Measurements from ENCODE around the gene USF2.

Gene USF2

GRCh38 chr19:35224681-35225571 lies 43.8 kb upstream of the USF2 start:
- DNase-seq, result no peak
- H3K9ac ChIP-seq (ENCODE audit: low read length), result no peak overlapping the region
- no peak overlapping the region for H2BK12ac ChIP-seq (ENCODE audit: low read length in 2 of 2)
- H3K4ac ChIP-seq (ENCODE audit: low read depth in 1 of 2, low read length in 2 of 2), result no peak overlapping the region
- H3K23ac ChIP-seq (ENCODE audit: low read length in 2 of 2), result no peak overlapping the region
- H3K4me2 ChIP-seq (ENCODE audit: low read length, poor library complexity, severe bottlenecking), result no peak overlapping the region
- no peak overlapping the region for H3K14ac ChIP-seq (ENCODE audit: low read length in 2 of 2)
- no peak overlapping the region for H2BK5ac ChIP-seq (ENCODE audit: low read depth, low read length, poor library complexity, severe bottlenecking)
- no peaks in the 10 kb centered on the region for H3K79me1 ChIP-seq (replicated peaks; ENCODE audit: low read length, poor library complexity, severe bottlenecking)
- H2BK15ac ChIP-seq (ENCODE audit: low read depth, poor library complexity, severe bottlenecking), result no peak overlapping the region
- H4K91ac ChIP-seq (ENCODE audit: low read length), result no peak overlapping the region
- no peak overlapping the region for H2BK120ac ChIP-seq (ENCODE audit: low read depth, low read length)
- no peak overlapping the region for H3K27ac ChIP-seq (ENCODE audit: low read length, poor library complexity, severe bottlenecking)
- whole genome bisulfite sequencing, result 73% methylated on average over 40 of the region's 41 CpGs
- H3K36me3 ChIP-seq (ENCODE audit: control insufficient read depth in 1 of 2, insufficient read depth in 2 of 2, low read depth in 1 of 2, low read length in 2 of 2), result no peaks in the 10 kb centered on the region
- H2AK5ac ChIP-seq (ENCODE audit: low read length, severe bottlenecking), result no peak overlapping the region
- H3K9me3 ChIP-seq (ENCODE audit: control insufficient read depth, low read length), result peaks cover 11% of the 10 kb centered on the region
- H3K27me3 ChIP-seq (ENCODE audit: control insufficient read depth in 1 of 2, insufficient read depth in 1 of 2, low read length in 2 of 2), result peaks cover 11 to 27% of the 10 kb centered on the region in 2 experiments
- no peak overlapping the region for H2AFZ ChIP-seq (ENCODE audit: low read depth, low read length)
- no peak overlapping the region for H3K18ac ChIP-seq (ENCODE audit: low read depth in 1 of 2, low read length in 2 of 2)
- no peaks in the 10 kb centered on the region for H3K4me1 ChIP-seq (ENCODE audit: control insufficient read depth, insufficient read depth, low read depth, low read length)
- no peak overlapping the region for H4K8ac ChIP-seq (ENCODE audit: low read length)
- peak overlapping the region in 1 of 2 experiments; percentile 6 for H3K4me3 ChIP-seq (ENCODE audit: insufficient read depth in 1 of 2, low read depth in 1 of 2, low read length in 2 of 2)

GRCh38 chr19:35225951-35226350 lies 42.8 kb upstream of the USF2 start:
- Histone ChIP-seq H3K14ac (ENCODE audit: low read length in 2 of 2) (no peak overlapping the region), H3K18ac (ENCODE audit: low read depth in 1 of 2, low read length in 2 of 2) (no peak overlapping the region), H3K9me3 (ENCODE audit: control insufficient read depth, low read length) (peaks cover 11% of the 10 kb centered on the region), H2BK5ac (ENCODE audit: low read depth, low read length, poor library complexity, severe bottlenecking) (no peak overlapping the region), H3K23ac (ENCODE audit: low read length in 2 of 2) (no peak overlapping the region), H3K4ac (ENCODE audit: low read depth in 1 of 2, low read length in 2 of 2) (no peak overlapping the region), H2BK120ac (ENCODE audit: low read depth, low read length) (no peak overlapping the region), H2AFZ (ENCODE audit: low read depth, low read length) (no peak overlapping the region), H3K79me1 (replicated peaks; ENCODE audit: low read length, poor library complexity, severe bottlenecking) (no peaks in the 10 kb centered on the region), H2BK15ac (ENCODE audit: low read depth, poor library complexity, severe bottlenecking) (no peak overlapping the region), H3K4me1 (ENCODE audit: control insufficient read depth, insufficient read depth, low read depth, low read length) (no peaks in the 10 kb centered on the region), H4K8ac (ENCODE audit: low read length) (no peak overlapping the region), H3K9ac (ENCODE audit: low read length) (no peak overlapping the region), H4K91ac (ENCODE audit: low read length) (no peak overlapping the region), H3K27me3 (ENCODE audit: control insufficient read depth in 1 of 2, insufficient read depth in 1 of 2, low read length in 2 of 2) (peaks cover 11 to 32% of the 10 kb centered on the region in 2 experiments), H3K4me3 (ENCODE audit: insufficient read depth in 1 of 2, low read depth in 1 of 2, low read length in 2 of 2) (no peak overlapping the region), H3K4me2 (ENCODE audit: low read length, poor library complexity, severe bottlenecking) (no peak overlapping the region), H3K27ac (ENCODE audit: low read length, poor library complexity, severe bottlenecking) (no peak overlapping the region), H3K36me3 (ENCODE audit: control insufficient read depth in 1 of 2, insufficient read depth in 2 of 2, low read depth in 1 of 2, low read length in 2 of 2) (no peaks in the 10 kb centered on the region), H2BK12ac (ENCODE audit: low read length in 2 of 2) (no peak overlapping the region), H2AK5ac (ENCODE audit: low read length, severe bottlenecking) (no peak overlapping the region)
- DNase-seq, result no peak
- WGBS, result 88% methylated on average over 5 of the region's 6 CpGs

GRCh38 chr19:35226748-35227147 lies 42.0 kb upstream of the USF2 start:
- H3K27ac ChIP-seq (ENCODE audit: low read length, poor library complexity, severe bottlenecking), result no peak overlapping the region
- H3K18ac ChIP-seq (ENCODE audit: low read depth in 1 of 2, low read length in 2 of 2), result no peak overlapping the region
- no peaks in the 10 kb centered on the region for H3K36me3 ChIP-seq (ENCODE audit: control insufficient read depth in 1 of 2, insufficient read depth in 2 of 2, low read depth in 1 of 2, low read length in 2 of 2)
- DNase-seq, result no peak
- H3K9me3 ChIP-seq (ENCODE audit: control insufficient read depth, low read length), result peaks cover 11% of the 10 kb centered on the region
- H3K9ac ChIP-seq (ENCODE audit: low read length), result no peak overlapping the region
- H3K4ac ChIP-seq (ENCODE audit: low read depth in 1 of 2, low read length in 2 of 2), result no peak overlapping the region
- no peak overlapping the region for H2AFZ ChIP-seq (ENCODE audit: low read depth, low read length)
- H2BK12ac ChIP-seq (ENCODE audit: low read length in 2 of 2), result no peak overlapping the region
- no peaks in the 10 kb centered on the region for H3K4me1 ChIP-seq (ENCODE audit: control insufficient read depth, insufficient read depth, low read depth, low read length)
- no peak overlapping the region for H3K14ac ChIP-seq (ENCODE audit: low read length in 2 of 2)
- H3K23ac ChIP-seq (ENCODE audit: low read length in 2 of 2), result no peak overlapping the region
- H2BK5ac ChIP-seq (ENCODE audit: low read depth, low read length, poor library complexity, severe bottlenecking), result no peak overlapping the region
- WGBS, result 84% methylated on average over 4 of the region's 5 CpGs
- H2AK5ac ChIP-seq (ENCODE audit: low read length, severe bottlenecking), result no peak overlapping the region
- no peak overlapping the region for H2BK120ac ChIP-seq (ENCODE audit: low read depth, low read length)
- H4K8ac ChIP-seq (ENCODE audit: low read length), result no peak overlapping the region
- H4K91ac ChIP-seq (ENCODE audit: low read length), result no peak overlapping the region
- no peak overlapping the region for H2BK15ac ChIP-seq (ENCODE audit: low read depth, poor library complexity, severe bottlenecking)
- H3K4me3 ChIP-seq (ENCODE audit: insufficient read depth in 1 of 2, low read depth in 1 of 2, low read length in 2 of 2), result no peak overlapping the region
- peaks cover 11 to 32% of the 10 kb centered on the region in 2 experiments for H3K27me3 ChIP-seq (ENCODE audit: control insufficient read depth in 1 of 2, insufficient read depth in 1 of 2, low read length in 2 of 2)
- no peak overlapping the region for H3K4me2 ChIP-seq (ENCODE audit: low read length, poor library complexity, severe bottlenecking)
- no peaks in the 10 kb centered on the region for H3K79me1 ChIP-seq (replicated peaks; ENCODE audit: low read length, poor library complexity, severe bottlenecking)

GRCh38 chr19:35228177-35228930 lies 40.4 kb upstream of the USF2 start, which contains the start of gene FAM187B:
FAM187B (minus strand) TSS chr19:35228739; CDS start chr19:35228680, 59 bp downstream.
- peaks cover 1% of the 10 kb centered on the region for H3K9me3 ChIP-seq (ENCODE audit: control insufficient read depth, low read length)
- WGBS, result 90% methylated on average over 14 of the region's 14 CpGs
- H2AK5ac ChIP-seq (ENCODE audit: low read length, severe bottlenecking), result no peak within 1 kb of the TSS

More at GRCh38 chr19:35228177-35228930, 40.4 kb upstream of the USF2 start, which contains the start of gene FAM187B:
- H3K4me3 ChIP-seq (ENCODE audit: insufficient read depth in 1 of 2, low read depth in 1 of 2, low read length in 2 of 2), result no peak within 1 kb of the TSS
- H3K79me1 ChIP-seq (replicated peaks; ENCODE audit: low read length, poor library complexity, severe bottlenecking), result no peaks in the 10 kb centered on the region
- H3K14ac ChIP-seq (ENCODE audit: low read length in 2 of 2), result no peak within 1 kb of the TSS
- no peak within 1 kb of the TSS for H2BK5ac ChIP-seq (ENCODE audit: low read depth, low read length, poor library complexity, severe bottlenecking)
- H2AFZ ChIP-seq (ENCODE audit: low read depth, low read length), result no peak within 1 kb of the TSS
- H4K91ac ChIP-seq (ENCODE audit: low read length), result no peak within 1 kb of the TSS
- H3K4me2 ChIP-seq (ENCODE audit: low read length, poor library complexity, severe bottlenecking), result no peak within 1 kb of the TSS
- H3K27me3 ChIP-seq (ENCODE audit: control insufficient read depth in 1 of 2, insufficient read depth in 1 of 2, low read length in 2 of 2), result peaks cover 11 to 44% of the 10 kb centered on the region in 2 experiments
- H3K4ac ChIP-seq (ENCODE audit: low read depth in 1 of 2, low read length in 2 of 2), result no peak within 1 kb of the TSS
- H2BK120ac ChIP-seq (ENCODE audit: low read depth, low read length), result no peak within 1 kb of the TSS
- H3K9ac ChIP-seq (ENCODE audit: low read length), result no peak within 1 kb of the TSS
- H3K23ac ChIP-seq (ENCODE audit: low read length in 2 of 2), result no peak within 1 kb of the TSS
- H3K4me1 ChIP-seq (ENCODE audit: control insufficient read depth, insufficient read depth, low read depth, low read length), result no peaks in the 10 kb centered on the region
- H3K18ac ChIP-seq (ENCODE audit: low read depth in 1 of 2, low read length in 2 of 2), result no peak within 1 kb of the TSS
- H3K27ac ChIP-seq (ENCODE audit: low read length, poor library complexity, severe bottlenecking), result no peak within 1 kb of the TSS
- no peak within 1 kb of the TSS for H4K8ac ChIP-seq (ENCODE audit: low read length)
- DNase-seq, result no peak
- no peak within 1 kb of the TSS for H2BK15ac ChIP-seq (ENCODE audit: low read depth, poor library complexity, severe bottlenecking)
- H3K36me3 ChIP-seq (ENCODE audit: control insufficient read depth in 1 of 2, insufficient read depth in 2 of 2, low read depth in 1 of 2, low read length in 2 of 2), result no peaks in the 10 kb centered on the region
- H2BK12ac ChIP-seq (ENCODE audit: low read length in 2 of 2), result no peak within 1 kb of the TSS
